Activated CD4-positive, CD25-positive, alpha-beta regulatory T cell (primary cell): ENCODE results near the gene NPTXR.
"Not testable (repeated sequence)": the region's sequence is repeated elsewhere in the genome, so short reads cannot be mapped to it uniquely, and the experiment has no call there.

Experiments used
- DNase-seq, 4 experiments: peaks; one replicate each; lab custom pipeline; 2025; lab: John Stamatoyannopoulos, UW

NPTXR gene

GRCh38 chr22:38868886-38869381 lies 25.1 kb upstream of the NPTXR start:
- DNase-seq = peak; percentile 66 to 90 (median 78)

GRCh38 chr22:38868286-38868721 lies 24.5 kb upstream of the NPTXR start:
- no peak for DNase-seq

GRCh38 chr22:38867471-38868285 lies 23.9 kb upstream of the NPTXR start:
- no peak for DNase-seq

- no peak for DNase-seq
Measured at GRCh38 chr22:38867124-38867455, 23.3 kb upstream of the NPTXR start.

- no peak for DNase-seq
Measured at GRCh38 chr22:38866399-38867123, 22.7 kb upstream of the NPTXR start.

- DNase-seq = no peak
Measured at GRCh38 chr22:38866024-38866398, 22.2 kb upstream of the NPTXR start.

GRCh38 chr22:38865201-38866023 lies 21.6 kb upstream of the NPTXR start:
- DNase-seq = no peak

- no peak for DNase-seq
Measured at GRCh38 chr22:38864361-38865191, 20.7 kb upstream of the NPTXR start.

GRCh38 chr22:38863531-38864131 lies 19.8 kb upstream of the NPTXR start:
- no peak for DNase-seq

- no peak for DNase-seq
Measured at GRCh38 chr22:38862375-38863329, 18.8 kb upstream of the NPTXR start.

- DNase-seq = no peak
Measured at GRCh38 chr22:38861927-38862326, 18.1 kb upstream of the NPTXR start.

- no peak for DNase-seq
Measured at GRCh38 chr22:38861170-38861876, 17.5 kb upstream of the NPTXR start.

GRCh38 chr22:38860283-38861169 lies 16.7 kb upstream of the NPTXR start:
- DNase-seq = no peak

- DNase-seq = no peak
Measured at GRCh38 chr22:38859581-38860282, 15.9 kb upstream of the NPTXR start.

GRCh38 chr22:38858492-38858891 lies 14.7 kb upstream of the NPTXR start:
- DNase-seq = no peak

- not testable (repeated sequence) for DNase-seq
Measured at GRCh38 chr22:38854476-38854875, 10.6 kb upstream of the NPTXR start.

GRCh38 chr22:38853883-38854282 lies 10.1 kb upstream of the NPTXR start:
- not testable (repeated sequence) for DNase-seq
